Subcutaneous adipose tissue (tissue), 4 donors: ENCODE measurements around the gene FAM78B. TPM values are rescaled to one million over a fixed set of nuclear protein-coding genes. Genes with fewer than 3 reads are reported as not detected.

Experiments used
- CTCF ChIP-seq: fragments of 450-650 bp; IDR thresholded peaks from one replicate; pipeline ENCODE4 v1.5.1; 2016; ENCODE audit warnings: low read depth, mild to moderate bottlenecking, control low read depth, antibody characterized with exemption, moderate library complexity
- total RNA-seq, 4 donors: library from RNA; depleted of rRNA; stranded (reverse); fragments of >200 nt; gene quantifications; one replicate each; pipeline ENCODE4 v1.1.0, GENCODE V29; 2016

FAM78B gene
- total RNA-seq, 4 donors from 2014 or later: 0.44 to 2.9 (median 1.0) TPM

- TF ChIP-seq CTCF: no peak
Measured at GRCh38 chr1:166174108-166174507, 7.3 kb upstream of the FAM78B start.

GRCh38 chr1:166172106-166172505 is 5.3 kb upstream of the FAM78B start:
- no peak for TF ChIP-seq CTCF

- no peak for TF ChIP-seq CTCF
Measured at GRCh38 chr1:166170726-166171125, 3.9 kb upstream of the FAM78B start.

- TF ChIP-seq CTCF: no peak
Measured at GRCh38 chr1:166170075-166170474, 3.3 kb upstream of the FAM78B start.

GRCh38 chr1:166169182-166169581 is 2.4 kb upstream of the FAM78B start:
- no peak for TF ChIP-seq CTCF

GRCh38 chr1:166167572-166167925 is 748 bp upstream of the FAM78B start:
- TF ChIP-seq CTCF: no peak

GRCh38 chr1:166166329-166166697 is 488 bp downstream of the FAM78B start:
- TF ChIP-seq CTCF: no peak
